GM23338 (cell line): ENCODE measurements around the gene EPS8L1. TPM values are rescaled to one million over a fixed set of nuclear protein-coding genes. Genes with fewer than 3 reads are reported as not detected.

ENCODE experiments used
- ATAC-seq: fragments of 200-7000 bp; cut with Tn5 transposase; 3 replicates; pipeline ENCODE4 v1.9.1; 2020
- DNase-seq: peaks from one replicate; pipeline ENCODE4 v3.0.0-alpha.2; 2015; ENCODE audit warnings: low spot score
- H2AFZ ChIP-seq: fragments of 200-600 bp; sonication (generic); 2 replicates; pipeline ENCODE4 v1.8.0; 2016; ENCODE audit warnings: antibody characterized with exemption, mild to moderate bottlenecking, moderate library complexity
- H3F3A ChIP-seq: fragments of 200-600 bp; sonication (generic); replicated peaks from 2 replicates; pipeline ENCODE4 v1.8.0; 2017; ENCODE audit warnings: antibody characterized with exemption, mixed run types, low read depth
- H3K27ac ChIP-seq: fragments of 200-600 bp; sonication (generic); 2 replicates; pipeline ENCODE4 v1.6.1; 2016; ENCODE audit warnings: low read depth
- H3K27me3 ChIP-seq: fragments of 200-600 bp; sonication (generic); 2 replicates; pipeline ENCODE4 v1.8.0; 2016; ENCODE audit warnings: mild to moderate bottlenecking, mixed run types, moderate library complexity; ENCODE audit not compliant: insufficient read depth
- H3K36me3 ChIP-seq: fragments of 200-600 bp; sonication (generic); 2 replicates; pipeline ENCODE4 v1.8.0; 2016; ENCODE audit warnings: mild to moderate bottlenecking; ENCODE audit not compliant: insufficient read depth
- H3K4me1 ChIP-seq: fragments of 200-600 bp; sonication (generic); 2 replicates; pipeline ENCODE4 v1.8.0; 2016; ENCODE audit warnings: mild to moderate bottlenecking, moderate library complexity; ENCODE audit not compliant: insufficient read depth
- H3K4me2 ChIP-seq: fragments of 200-600 bp; sonication (generic); 2 replicates; pipeline ENCODE4 v1.7.1; 2017; ENCODE audit warnings: mixed run types
- H3K4me3 ChIP-seq: fragments of 200-600 bp; sonication (generic); 2 replicates; pipeline ENCODE4 v1.6.1; 2016; ENCODE audit warnings: mixed run types
- H3K79me2 ChIP-seq: fragments of 200-600 bp; sonication (generic); replicated peaks from 2 replicates; pipeline ENCODE4 v1.8.0; 2017; ENCODE audit warnings: mild to moderate bottlenecking; ENCODE audit not compliant: insufficient read depth
- H3K9me2 ChIP-seq: fragments of 200-600 bp; sonication (generic); 2 replicates; pipeline ENCODE4 v1.8.0; 2017; ENCODE audit not compliant: insufficient read depth
- H4K20me1 ChIP-seq: fragments of 200-600 bp; sonication (generic); replicated peaks from 2 replicates; pipeline ENCODE4 v1.8.0; 2017; ENCODE audit warnings: mild to moderate bottlenecking; ENCODE audit not compliant: insufficient read depth
- H3K27ac Mint-ChIP-seq: 2 replicates; pipeline ENCODE4 v1.8.0; 2020; ENCODE audit warnings: inconsistent platforms, mild to moderate bottlenecking, moderate library complexity, mixed read lengths
- H3K27me3 Mint-ChIP-seq: 3 replicates; pipeline ENCODE4 v1.8.0; 2022; ENCODE audit warnings: low read depth, mild to moderate bottlenecking, moderate library complexity, mixed read lengths, inconsistent platforms; ENCODE audit not compliant: insufficient read depth, poor library complexity
- H3K36me3 Mint-ChIP-seq: 3 replicates; pipeline ENCODE4 v1.8.0; 2021; ENCODE audit warnings: low read depth, mild to moderate bottlenecking, inconsistent platforms, moderate library complexity, mixed read lengths
- H3K4me1 Mint-ChIP-seq: 3 replicates; pipeline ENCODE4 v1.8.0; 2020; ENCODE audit warnings: mild to moderate bottlenecking, inconsistent platforms, mixed read lengths
- H3K4me3 Mint-ChIP-seq: 3 replicates; pipeline ENCODE4 v1.8.0; 2021; ENCODE audit warnings: moderate library complexity, mild to moderate bottlenecking, inconsistent platforms, mixed read lengths
- H3K9me3 Mint-ChIP-seq: 3 replicates; pipeline ENCODE4 v1.8.0; 2020; ENCODE audit warnings: moderate library complexity, mild to moderate bottlenecking, inconsistent platforms, mixed read lengths
- JUNB ChIP-seq: IDR thresholded peaks from one replicate; pipeline ENCODE4 v1.6.1; 2016; ENCODE audit warnings: antibody characterized with exemption; ENCODE audit not compliant: unreplicated experiment
- NANOG ChIP-seq: IDR thresholded peaks from 2 replicates; pipeline ENCODE4 v1.6.1; 2016; ENCODE audit warnings: antibody characterized with exemption, borderline replicate concordance
- POLR2AphosphoS5 ChIP-seq: IDR thresholded peaks from 2 replicates; pipeline ENCODE4 v1.6.1; 2016; ENCODE audit warnings: antibody characterized with exemption, low read depth
- STAT1 ChIP-seq: IDR thresholded peaks from one replicate; pipeline ENCODE4 v1.6.1; 2016; ENCODE audit warnings: antibody characterized with exemption; ENCODE audit not compliant: unreplicated experiment
- polyA plus RNA-seq: library from polyadenylated mRNA; unstranded; fragments of >200 nt; fragmentation: Nextera tagmentation; extraction: Ambion mirVana; gene quantifications from 2 replicates; pipeline ENCODE4 v1.2.1, GENCODE V29; 2016
- total RNA-seq: library from RNA; depleted of rRNA; stranded (reverse); fragments of >200 nt; shearing (Covaris generic); gene quantifications from 2 replicates; pipeline ENCODE4 v1.2.3, GENCODE V29; 2014
- TF ChIP-seq, protein P1 (sequence below): IDR thresholded peaks from one replicate; pipeline ENCODE4 v1.6.1; 2018; ENCODE audit warnings: antibody characterized with exemption; ENCODE audit not compliant: unreplicated experiment
- TF ChIP-seq, protein P2 (sequence below): fragments of 250-450 bp; sonication (Bioruptor Pico); IDR thresholded peaks from 2 replicates; pipeline ENCODE4 v1.5.0; 2020; ENCODE audit warnings: mild to moderate bottlenecking, moderate library complexity
- TF ChIP-seq, protein P3 (sequence below): IDR thresholded peaks from 2 replicates; pipeline ENCODE4 v1.6.1; 2016; ENCODE audit warnings: antibody characterized with exemption

The EPS8L1 gene
- total and polyA plus RNA-seq, 2 experiments from 2014 or later: 47.5 to 51.2 TPM

DNA sequence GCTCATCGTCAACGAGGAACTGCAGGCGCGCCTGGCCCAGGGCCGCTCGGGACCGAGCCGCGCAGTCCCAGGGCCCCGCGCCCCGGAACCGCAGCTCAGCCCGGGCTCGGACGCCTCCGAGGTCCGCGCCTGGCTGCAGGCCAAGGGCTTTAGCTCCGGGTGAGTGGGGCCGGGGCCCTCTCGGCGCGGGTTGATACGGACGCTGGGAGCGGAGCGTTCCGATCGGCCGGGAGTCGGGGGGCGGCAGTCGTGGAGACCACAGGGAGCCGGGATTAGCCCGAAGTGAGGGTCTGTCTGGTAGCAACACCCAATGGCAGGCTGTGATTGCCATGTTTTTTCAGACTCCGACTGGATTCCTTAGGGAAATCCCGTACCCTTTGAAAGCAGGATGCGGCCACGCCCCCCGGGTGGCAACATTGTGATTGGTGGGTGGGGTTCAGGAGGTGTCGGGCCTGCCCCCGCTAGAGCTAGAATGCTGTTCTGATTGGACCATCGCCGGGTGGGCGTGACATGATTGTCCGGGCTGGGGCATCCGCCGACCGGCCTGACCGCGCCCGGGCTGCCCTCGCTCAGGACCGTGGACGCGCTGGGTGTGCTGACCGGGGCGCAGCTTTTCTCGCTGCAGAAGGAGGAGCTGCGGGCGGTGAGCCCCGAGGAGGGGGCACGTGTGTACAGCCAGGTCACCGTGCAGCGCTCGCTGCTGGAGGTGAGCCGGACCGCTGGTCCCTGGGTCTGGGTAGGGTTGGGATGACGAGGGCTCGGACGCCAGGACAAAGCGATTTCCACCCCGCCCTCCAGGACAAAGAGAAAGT lies 11.3 kb downstream of the EPS8L1 start:
- H3F3A ChIP-seq: peaks cover 24% of the 10 kb centered on the region
- ATAC-seq (peak; percentile 67), DNase-seq (peak; percentile 100)
- H3K4me1 Mint-ChIP-seq: peaks cover 47% of the 10 kb centered on the region
- H3K4me3 ChIP-seq: peak overlapping the region; percentile 79
- peak overlapping the region; percentile 86 for H3K4me2 ChIP-seq
- H3K9me3 Mint-ChIP-seq: peaks cover 4% of the 10 kb centered on the region; the same call in 1 of the 3 replicates
- H3K27ac ChIP-seq: no peak overlapping the region
- H3K79me2 ChIP-seq: no peaks in the 10 kb centered on the region
- H3K27me3 ChIP-seq: peaks cover 19% of the 10 kb centered on the region
- peaks cover 17% of the 10 kb centered on the region for H4K20me1 ChIP-seq
- H3K4me1 ChIP-seq: peaks cover 26% of the 10 kb centered on the region
- no peaks in the 10 kb centered on the region for H3K36me3 ChIP-seq
- peaks cover 60% of the 10 kb centered on the region for H3K27me3 Mint-ChIP-seq
- peak overlapping the region; percentile 77 for H3K4me3 Mint-ChIP-seq
- H3K9me2 ChIP-seq: no peaks in the 10 kb centered on the region
- H3K27ac Mint-ChIP-seq: no peak overlapping the region
- no peak overlapping the region for H2AFZ ChIP-seq
- TF ChIP-seq, protein P1, sequence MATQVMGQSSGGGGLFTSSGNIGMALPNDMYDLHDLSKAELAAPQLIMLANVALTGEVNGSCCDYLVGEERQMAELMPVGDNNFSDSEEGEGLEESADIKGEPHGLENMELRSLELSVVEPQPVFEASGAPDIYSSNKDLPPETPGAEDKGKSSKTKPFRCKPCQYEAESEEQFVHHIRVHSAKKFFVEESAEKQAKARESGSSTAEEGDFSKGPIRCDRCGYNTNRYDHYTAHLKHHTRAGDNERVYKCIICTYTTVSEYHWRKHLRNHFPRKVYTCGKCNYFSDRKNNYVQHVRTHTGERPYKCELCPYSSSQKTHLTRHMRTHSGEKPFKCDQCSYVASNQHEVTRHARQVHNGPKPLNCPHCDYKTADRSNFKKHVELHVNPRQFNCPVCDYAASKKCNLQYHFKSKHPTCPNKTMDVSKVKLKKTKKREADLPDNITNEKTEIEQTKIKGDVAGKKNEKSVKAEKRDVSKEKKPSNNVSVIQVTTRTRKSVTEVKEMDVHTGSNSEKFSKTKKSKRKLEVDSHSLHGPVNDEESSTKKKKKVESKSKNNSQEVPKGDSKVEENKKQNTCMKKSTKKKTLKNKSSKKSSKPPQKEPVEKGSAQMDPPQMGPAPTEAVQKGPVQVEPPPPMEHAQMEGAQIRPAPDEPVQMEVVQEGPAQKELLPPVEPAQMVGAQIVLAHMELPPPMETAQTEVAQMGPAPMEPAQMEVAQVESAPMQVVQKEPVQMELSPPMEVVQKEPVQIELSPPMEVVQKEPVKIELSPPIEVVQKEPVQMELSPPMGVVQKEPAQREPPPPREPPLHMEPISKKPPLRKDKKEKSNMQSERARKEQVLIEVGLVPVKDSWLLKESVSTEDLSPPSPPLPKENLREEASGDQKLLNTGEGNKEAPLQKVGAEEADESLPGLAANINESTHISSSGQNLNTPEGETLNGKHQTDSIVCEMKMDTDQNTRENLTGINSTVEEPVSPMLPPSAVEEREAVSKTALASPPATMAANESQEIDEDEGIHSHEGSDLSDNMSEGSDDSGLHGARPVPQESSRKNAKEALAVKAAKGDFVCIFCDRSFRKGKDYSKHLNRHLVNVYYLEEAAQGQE: no peak
- TF ChIP-seq STAT1: no peak
- TF ChIP-seq, protein P2, sequence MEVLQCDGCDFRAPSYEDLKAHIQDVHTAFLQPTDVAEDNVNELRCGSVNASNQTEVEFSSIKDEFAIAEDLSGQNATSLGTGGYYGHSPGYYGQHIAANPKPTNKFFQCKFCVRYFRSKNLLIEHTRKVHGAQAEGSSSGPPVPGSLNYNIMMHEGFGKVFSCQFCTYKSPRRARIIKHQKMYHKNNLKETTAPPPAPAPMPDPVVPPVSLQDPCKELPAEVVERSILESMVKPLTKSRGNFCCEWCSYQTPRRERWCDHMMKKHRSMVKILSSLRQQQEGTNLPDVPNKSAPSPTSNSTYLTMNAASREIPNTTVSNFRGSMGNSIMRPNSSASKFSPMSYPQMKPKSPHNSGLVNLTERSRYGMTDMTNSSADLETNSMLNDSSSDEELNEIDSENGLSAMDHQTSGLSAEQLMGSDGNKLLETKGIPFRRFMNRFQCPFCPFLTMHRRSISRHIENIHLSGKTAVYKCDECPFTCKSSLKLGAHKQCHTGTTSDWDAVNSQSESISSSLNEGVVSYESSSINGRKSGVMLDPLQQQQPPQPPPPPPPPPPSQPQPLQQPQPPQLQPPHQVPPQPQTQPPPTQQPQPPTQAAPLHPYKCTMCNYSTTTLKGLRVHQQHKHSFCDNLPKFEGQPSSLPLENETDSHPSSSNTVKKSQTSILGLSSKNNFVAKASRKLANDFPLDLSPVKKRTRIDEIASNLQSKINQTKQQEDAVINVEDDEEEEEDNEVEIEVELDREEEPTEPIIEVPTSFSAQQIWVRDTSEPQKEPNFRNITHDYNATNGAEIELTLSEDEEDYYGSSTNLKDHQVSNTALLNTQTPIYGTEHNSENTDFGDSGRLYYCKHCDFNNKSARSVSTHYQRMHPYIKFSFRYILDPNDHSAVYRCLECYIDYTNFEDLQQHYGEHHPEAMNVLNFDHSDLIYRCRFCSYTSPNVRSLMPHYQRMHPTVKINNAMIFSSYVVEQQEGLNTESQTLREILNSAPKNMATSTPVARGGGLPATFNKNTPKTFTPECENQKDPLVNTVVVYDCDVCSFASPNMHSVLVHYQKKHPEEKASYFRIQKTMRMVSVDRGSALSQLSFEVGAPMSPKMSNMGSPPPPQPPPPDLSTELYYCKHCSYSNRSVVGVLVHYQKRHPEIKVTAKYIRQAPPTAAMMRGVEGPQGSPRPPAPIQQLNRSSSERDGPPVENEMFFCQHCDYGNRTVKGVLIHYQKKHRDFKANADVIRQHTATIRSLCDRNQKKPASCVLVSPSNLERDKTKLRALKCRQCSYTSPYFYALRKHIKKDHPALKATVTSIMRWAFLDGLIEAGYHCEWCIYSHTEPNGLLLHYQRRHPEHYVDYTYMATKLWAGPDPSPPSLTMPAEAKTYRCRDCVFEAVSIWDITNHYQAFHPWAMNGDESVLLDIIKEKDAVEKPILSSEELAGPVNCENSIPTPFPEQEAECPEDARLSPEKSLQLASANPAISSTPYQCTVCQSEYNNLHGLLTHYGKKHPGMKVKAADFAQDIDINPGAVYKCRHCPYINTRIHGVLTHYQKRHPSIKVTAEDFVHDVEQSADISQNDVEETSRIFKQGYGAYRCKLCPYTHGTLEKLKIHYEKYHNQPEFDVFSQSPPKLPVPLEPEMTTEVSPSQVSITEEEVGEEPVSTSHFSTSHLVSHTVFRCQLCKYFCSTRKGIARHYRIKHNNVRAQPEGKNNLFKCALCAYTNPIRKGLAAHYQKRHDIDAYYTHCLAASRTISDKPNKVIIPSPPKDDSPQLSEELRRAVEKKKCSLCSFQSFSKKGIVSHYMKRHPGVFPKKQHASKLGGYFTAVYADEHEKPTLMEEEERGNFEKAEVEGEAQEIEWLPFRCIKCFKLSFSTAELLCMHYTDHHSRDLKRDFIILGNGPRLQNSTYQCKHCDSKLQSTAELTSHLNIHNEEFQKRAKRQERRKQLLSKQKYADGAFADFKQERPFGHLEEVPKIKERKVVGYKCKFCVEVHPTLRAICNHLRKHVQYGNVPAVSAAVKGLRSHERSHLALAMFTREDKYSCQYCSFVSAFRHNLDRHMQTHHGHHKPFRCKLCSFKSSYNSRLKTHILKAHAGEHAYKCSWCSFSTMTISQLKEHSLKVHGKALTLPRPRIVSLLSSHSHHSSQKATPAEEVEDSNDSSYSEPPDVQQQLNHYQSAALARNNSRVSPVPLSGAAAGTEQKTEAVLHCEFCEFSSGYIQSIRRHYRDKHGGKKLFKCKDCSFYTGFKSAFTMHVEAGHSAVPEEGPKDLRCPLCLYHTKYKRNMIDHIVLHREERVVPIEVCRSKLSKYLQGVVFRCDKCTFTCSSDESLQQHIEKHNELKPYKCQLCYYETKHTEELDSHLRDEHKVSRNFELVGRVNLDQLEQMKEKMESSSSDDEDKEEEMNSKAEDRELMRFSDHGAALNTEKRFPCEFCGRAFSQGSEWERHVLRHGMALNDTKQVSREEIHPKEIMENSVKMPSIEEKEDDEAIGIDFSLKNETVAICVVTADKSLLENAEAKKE (CRISPR knock-in tag): no peak
- no peak for TF ChIP-seq JUNB
- TF ChIP-seq, protein P3, sequence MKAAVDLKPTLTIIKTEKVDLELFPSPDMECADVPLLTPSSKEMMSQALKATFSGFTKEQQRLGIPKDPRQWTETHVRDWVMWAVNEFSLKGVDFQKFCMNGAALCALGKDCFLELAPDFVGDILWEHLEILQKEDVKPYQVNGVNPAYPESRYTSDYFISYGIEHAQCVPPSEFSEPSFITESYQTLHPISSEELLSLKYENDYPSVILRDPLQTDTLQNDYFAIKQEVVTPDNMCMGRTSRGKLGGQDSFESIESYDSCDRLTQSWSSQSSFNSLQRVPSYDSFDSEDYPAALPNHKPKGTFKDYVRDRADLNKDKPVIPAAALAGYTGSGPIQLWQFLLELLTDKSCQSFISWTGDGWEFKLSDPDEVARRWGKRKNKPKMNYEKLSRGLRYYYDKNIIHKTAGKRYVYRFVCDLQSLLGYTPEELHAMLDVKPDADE: 0 out of 2 replicates have a peak, but pooled peaks have one; percentile 9
- no peak for TF ChIP-seq NANOG
- TF ChIP-seq POLR2AphosphoS5: peak; percentile 91
- H3K36me3 Mint-ChIP-seq: peaks cover 29% of the 10 kb centered on the region
